Skeletal muscle tissue (tissue), 4 donors: ENCODE measurements around the gene TENM3. TPM values are rescaled to one million over a fixed set of nuclear protein-coding genes. Genes with fewer than 3 reads are reported as not detected.

ENCODE experiments used
- H3K27ac ChIP-seq: one replicate; pipeline ENCODE4 v1.7.0; 2013; ENCODE audit warnings: mild to moderate bottlenecking, low read depth, low read length, inconsistent platforms
- H3K27me3 ChIP-seq, 3 donors: one replicate each; pipeline ENCODE4 v1.7.0; 2013; ENCODE audit warnings: low read length in 3 of 3; ENCODE audit not compliant: control insufficient read depth in 3 of 3, insufficient read depth in 3 of 3
- H3K36me3 ChIP-seq, 3 donors: one replicate each; pipeline ENCODE4 v1.7.0; 2013; ENCODE audit warnings: low read length in 3 of 3; ENCODE audit not compliant: control insufficient read depth in 3 of 3, insufficient read depth in 3 of 3
- H3K4me1 ChIP-seq, 3 donors: one replicate each; pipeline ENCODE4 v1.7.0; 2013; ENCODE audit warnings: low read length in 3 of 3, mild to moderate bottlenecking in 3 of 3; ENCODE audit not compliant: control insufficient read depth in 3 of 3, insufficient read depth in 3 of 3
- H3K4me3 ChIP-seq, 3 donors: one replicate each; pipeline ENCODE4 v1.7.0; 2013; ENCODE audit warnings: low read length in 3 of 3
- H3K9ac ChIP-seq, 3 donors: one replicate each; pipeline ENCODE4 v1.7.0; 2013; ENCODE audit warnings: low read length in 3 of 3, mild to moderate bottlenecking in 3 of 3, moderate library complexity in 2 of 3, low read depth in 1 of 3
- H3K9me3 ChIP-seq, 3 donors: one replicate each; pipeline ENCODE4 v1.7.0; 2013; ENCODE audit warnings: low read length in 3 of 3; ENCODE audit not compliant: control insufficient read depth in 3 of 3
- total RNA-seq: library from RNA; depleted of rRNA; stranded (reverse); fragments of >200 nt; gene quantifications from one replicate; pipeline ENCODE4 v1.2.3, GENCODE V29; 2014
- donor health status: Osteomylitis.

Gene TENM3
- total RNA-seq, 1 donor from 2014 or later: 29.7 TPM

DNA sequence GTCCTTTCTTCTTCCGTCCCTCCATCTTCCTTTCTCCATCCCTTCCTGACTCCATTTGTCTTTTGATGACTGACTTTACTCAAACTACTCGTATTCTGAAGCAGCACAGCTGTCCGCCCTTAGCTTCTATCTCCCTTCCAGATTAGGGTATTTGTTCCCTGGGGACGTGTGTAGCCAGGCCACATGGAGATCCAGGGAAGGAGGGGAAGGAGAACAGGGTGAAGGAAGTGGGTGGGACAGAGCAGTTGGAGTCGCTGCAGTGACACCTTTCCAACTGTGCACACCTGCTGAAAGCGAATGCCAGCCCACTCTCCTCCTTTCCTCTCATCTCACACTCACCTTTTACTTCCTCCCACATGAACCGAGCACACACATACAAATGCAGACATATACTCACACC is 350.2 kb downstream of the TENM3 start:
- Histone ChIP-seq H3K27me3 (no peaks in the 10 kb centered on the region), H3K9ac (no peak overlapping the region), H3K27ac (no peak overlapping the region), H3K4me3 (no peak overlapping the region), H3K9me3 (no peaks in the 10 kb centered on the region), H3K36me3 (no peaks in the 10 kb centered on the region), H3K4me1 (no peaks in the 10 kb centered on the region)

DNA sequence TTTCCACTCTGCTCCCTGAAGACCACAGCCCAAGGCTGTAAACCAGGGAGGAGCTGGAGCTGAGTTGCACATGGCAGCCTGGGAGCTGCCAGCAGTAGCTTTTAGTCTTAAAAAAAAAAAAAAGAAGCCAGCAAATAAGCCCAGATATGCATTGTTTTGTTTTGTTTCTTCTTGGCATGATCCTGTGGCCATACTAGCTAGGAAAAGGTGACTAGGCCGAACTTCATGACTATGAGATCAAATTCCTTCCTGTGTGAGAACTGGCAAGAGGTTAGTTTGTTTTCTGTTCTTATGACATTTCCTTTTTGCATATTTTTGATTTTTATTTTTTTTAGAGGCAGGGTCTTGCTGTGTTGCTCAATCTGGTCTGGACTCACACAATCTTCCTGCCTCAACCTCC is 350.7 kb downstream of the TENM3 start:
- Histone ChIP-seq H3K36me3 (no peaks in the 10 kb centered on the region), H3K9ac (no peak overlapping the region), H3K4me1 (no peaks in the 10 kb centered on the region), H3K27me3 (no peaks in the 10 kb centered on the region), H3K4me3 (no peak overlapping the region), H3K27ac (no peak overlapping the region), H3K9me3 (no peaks in the 10 kb centered on the region)

GRCh38 chr4:182600093-182600492 is 356.9 kb downstream of the TENM3 start:
- no peaks in the 10 kb centered on the region for H3K9me3 ChIP-seq

GRCh38 chr4:182600856-182601255 is 357.7 kb downstream of the TENM3 start:
- H3K4me1 ChIP-seq: no peaks in the 10 kb centered on the region
- no peaks in the 10 kb centered on the region for H3K27me3 ChIP-seq
- no peak overlapping the region for H3K27ac ChIP-seq
- H3K4me3 ChIP-seq: no peak overlapping the region
- no peaks in the 10 kb centered on the region for H3K9me3 ChIP-seq
- H3K9ac ChIP-seq: no peak overlapping the region
- H3K36me3 ChIP-seq: no peaks in the 10 kb centered on the region

More at GRCh38 chr4:182600093-182600492, 356.9 kb downstream of the TENM3 start:
- H3K27me3 ChIP-seq: no peaks in the 10 kb centered on the region
- no peaks in the 10 kb centered on the region for H3K4me1 ChIP-seq
- H3K9ac ChIP-seq: no peak overlapping the region
- no peak overlapping the region for H3K4me3 ChIP-seq
- H3K36me3 ChIP-seq: no peaks in the 10 kb centered on the region
- H3K27ac ChIP-seq: no peak overlapping the region

- Histone ChIP-seq H3K36me3 (no peaks in the 10 kb centered on the region), H3K27ac (no peak overlapping the region), H3K4me3 (no peak overlapping the region), H3K9me3 (no peaks in the 10 kb centered on the region), H3K9ac (no peak overlapping the region), H3K27me3 (no peaks in the 10 kb centered on the region), H3K4me1 (no peaks in the 10 kb centered on the region)
Observed at GRCh38 chr4:182604161-182604622, 361.0 kb downstream of the TENM3 start.

DNA sequence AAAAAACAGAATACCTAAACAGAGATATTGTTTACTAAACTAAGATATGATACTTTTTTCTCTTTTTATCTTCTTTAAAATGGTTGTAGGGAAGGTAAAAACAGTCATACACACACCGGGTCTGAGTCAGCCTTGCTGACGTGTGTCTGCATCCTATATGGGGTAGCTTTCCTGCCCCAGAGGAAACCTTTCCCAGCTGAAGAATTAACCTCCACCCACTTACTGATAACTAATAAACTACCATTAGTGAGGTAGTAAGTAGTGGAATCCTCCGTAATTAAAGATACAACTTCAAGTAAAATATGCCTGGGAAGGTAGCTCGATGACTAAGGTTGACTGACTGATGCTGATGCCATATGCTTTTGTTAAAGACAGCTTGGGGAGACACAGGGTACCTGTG is 361.8 kb downstream of the TENM3 start:
- H3K27ac ChIP-seq: no peak overlapping the region
- no peaks in the 10 kb centered on the region for H3K9me3 ChIP-seq
- H3K4me1 ChIP-seq: no peaks in the 10 kb centered on the region
- H3K9ac ChIP-seq: no peak overlapping the region
- H3K27me3 ChIP-seq: no peaks in the 10 kb centered on the region
- H3K36me3 ChIP-seq: no peaks in the 10 kb centered on the region
- no peak overlapping the region for H3K4me3 ChIP-seq

DNA sequence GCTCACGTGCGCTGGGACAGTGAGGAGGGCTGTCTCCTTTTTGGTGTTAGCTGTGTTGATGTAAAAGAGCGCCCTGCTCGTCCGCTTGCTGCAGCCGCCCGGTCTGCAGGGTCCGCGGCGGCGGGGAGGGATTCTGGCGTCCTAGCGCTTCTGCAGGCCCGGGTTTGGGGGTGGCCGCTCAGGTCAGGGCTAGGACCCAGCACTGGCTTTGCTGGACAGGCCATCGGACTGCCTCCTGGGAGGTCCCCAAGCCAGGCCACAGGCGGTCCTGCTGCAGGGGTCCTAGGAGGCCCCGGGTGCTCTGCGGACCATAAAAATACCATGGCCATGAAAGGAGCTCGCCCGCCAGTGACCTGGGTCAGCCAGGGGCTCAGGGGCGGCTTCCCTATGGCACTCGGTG is 365.3 kb downstream of the TENM3 start:
- no peak overlapping the region for H3K9ac ChIP-seq
- H3K27me3 ChIP-seq: no peaks in the 10 kb centered on the region
- H3K4me3 ChIP-seq: no peak overlapping the region
- H3K4me1 ChIP-seq: no peaks in the 10 kb centered on the region
- no peaks in the 10 kb centered on the region for H3K36me3 ChIP-seq
- no peaks in the 10 kb centered on the region for H3K9me3 ChIP-seq
- no peak overlapping the region for H3K27ac ChIP-seq

- H3K36me3 ChIP-seq: no peaks in the 10 kb centered on the region
- no peaks in the 10 kb centered on the region for H3K27me3 ChIP-seq
- no peak overlapping the region for H3K4me3 ChIP-seq
- no peak overlapping the region for H3K27ac ChIP-seq
- H3K9me3 ChIP-seq: no peaks in the 10 kb centered on the region
- no peak overlapping the region for H3K9ac ChIP-seq
- no peaks in the 10 kb centered on the region for H3K4me1 ChIP-seq
Observed at GRCh38 chr4:182616476-182616875, 373.3 kb downstream of the TENM3 start.

- Histone ChIP-seq H3K27ac (no peak overlapping the region), H3K9ac (no peak overlapping the region), H3K4me1 (no peaks in the 10 kb centered on the region), H3K4me3 (no peak overlapping the region), H3K36me3 (no peaks in the 10 kb centered on the region), H3K27me3 (no peaks in the 10 kb centered on the region), H3K9me3 (no peaks in the 10 kb centered on the region)
Observed at GRCh38 chr4:182619660-182620059, 376.5 kb downstream of the TENM3 start.

DNA sequence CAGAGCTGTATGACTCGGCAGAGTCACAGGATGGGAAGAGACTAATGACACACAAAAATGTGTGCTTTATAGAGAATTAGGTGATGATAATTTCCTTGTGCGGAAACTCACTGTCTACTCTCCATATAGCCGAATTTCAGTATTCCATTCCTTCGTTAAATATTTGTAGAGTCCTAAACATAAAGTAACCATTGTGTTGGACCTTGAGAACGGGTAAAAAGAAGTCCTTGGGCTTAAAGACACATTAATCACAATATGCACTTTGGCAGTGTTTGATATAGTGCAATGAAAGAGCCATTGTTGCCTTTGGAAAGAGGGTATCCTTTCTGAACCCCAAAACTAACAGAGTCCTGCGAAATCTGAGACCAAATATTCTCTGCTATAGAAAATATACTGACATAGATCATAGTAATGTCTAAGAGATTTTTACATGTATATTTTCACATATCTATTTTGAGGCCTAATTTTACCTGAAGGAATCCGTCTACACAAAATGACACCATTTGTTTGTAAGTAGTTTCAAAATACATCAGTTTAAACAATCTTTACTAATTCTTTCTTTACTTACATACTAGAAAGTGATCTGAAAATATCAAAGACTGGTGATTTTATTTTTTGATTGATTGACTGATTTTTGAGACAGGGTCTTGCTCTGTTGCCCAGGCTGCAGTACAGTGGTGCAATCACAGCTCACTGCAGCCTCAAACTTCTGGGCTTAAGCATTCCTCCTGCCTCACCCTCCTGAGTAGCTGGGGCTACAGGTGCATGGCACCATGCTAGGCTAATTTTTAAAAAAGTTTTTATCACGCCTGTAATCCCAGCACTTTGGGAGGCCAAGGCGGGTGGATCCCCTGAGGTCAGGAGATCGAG is 377.1 kb downstream of the TENM3 start:
- no peaks in the 10 kb centered on the region for H3K27me3 ChIP-seq
- H3K4me3 ChIP-seq: no peak overlapping the region
- no peaks in the 10 kb centered on the region for H3K36me3 ChIP-seq
- H3K27ac ChIP-seq: no peak overlapping the region
- no peak overlapping the region for H3K9ac ChIP-seq
- no peaks in the 10 kb centered on the region for H3K4me1 ChIP-seq
- H3K9me3 ChIP-seq: no peaks in the 10 kb centered on the region
